GM12878 (cell line): Measurements from ENCODE around the gene HDHD3. TPM values are rescaled to one million over a fixed set of nuclear protein-coding genes. Genes with fewer than 3 reads are reported as not detected.

Experiments
- E4F1 ChIP-seq: fragments of 450-650 bp; IDR thresholded peaks from 2 replicates; pipeline ENCODE4 v1.6.1; 2018; ENCODE audit warnings: borderline replicate concordance, mild to moderate bottlenecking; ENCODE audit not compliant: partially characterized antibody
- ESRRA ChIP-seq: IDR thresholded peaks from 2 replicates; pipeline ENCODE4 v1.6.1; 2012; ENCODE audit warnings: mild to moderate bottlenecking, low read length, improper control_type of control experiment
- GATAD2B ChIP-seq: fragments of 450-650 bp; conservative IDR thresholded peaks from 2 replicates; pipeline ENCODE4 v1.6.1; 2017; ENCODE audit warnings: low read depth, mild to moderate bottlenecking, moderate library complexity
- MEF2B ChIP-seq: fragments of 450-650 bp; IDR thresholded peaks from 2 replicates; pipeline ENCODE4 v1.6.1; 2018; ENCODE audit warnings: mild to moderate bottlenecking, moderate library complexity; ENCODE audit not compliant: partially characterized antibody, poor library complexity, severe bottlenecking
- ZBTB33 ChIP-seq: fragments of 450-650 bp; IDR thresholded peaks from 2 replicates; pipeline ENCODE4 v1.6.1; 2017; ENCODE audit warnings: mild to moderate bottlenecking
- polyA plus RNA-seq, 11 experiments: library from polyadenylated mRNA; depleted of rRNA in 4 of 11; unstranded in 6 of 11; stranded (reverse) in 5 of 11; fragments of >200 nt; fragmentation: Nextera tagmentation in 4 of 11; fragmentation: Illumina TruSeq in 1 of 11; extraction: Ambion mirVana in 4 of 11; extraction: Trizol in 1 of 11; gene quantifications; 1 replicate in 1 of 11; 2 replicates in 10 of 11; pipeline versions ENCODE4 v1.2.1 to v1.2.3, GENCODE V29; 2011 to 2016; ENCODE audit warnings: inconsistent platforms in 2 of 11, missing spikeins in 2 of 11, low read depth in 1 of 11
- total RNA-seq, 4 experiments: library from RNA; depleted of rRNA in 3 of 4; stranded (reverse); fragments of >200 nt in 3 of 4; fragmentation: Illumina TruSeq in 1 of 4; extraction: Trizol in 1 of 4; gene quantifications; 2 replicates each; pipeline versions ENCODE4 v1.2.1 to v1.2.3, GENCODE V29; 2013 to 2021
- TF ChIP-seq, protein P1 (sequence below): IDR thresholded peaks from 2 replicates; pipeline ENCODE4 v1.6.1; 2012; ENCODE audit warnings: low read length, inconsistent platforms

HDHD3 gene
- total and polyA plus RNA-seq, 10 of the 15 experiments (the other 5 are each of a cell fraction or from before 2014, with no cell fraction given) = 1.3 to 29.4 (median 17.9) TPM

- TF ChIP-seq, protein P1, sequence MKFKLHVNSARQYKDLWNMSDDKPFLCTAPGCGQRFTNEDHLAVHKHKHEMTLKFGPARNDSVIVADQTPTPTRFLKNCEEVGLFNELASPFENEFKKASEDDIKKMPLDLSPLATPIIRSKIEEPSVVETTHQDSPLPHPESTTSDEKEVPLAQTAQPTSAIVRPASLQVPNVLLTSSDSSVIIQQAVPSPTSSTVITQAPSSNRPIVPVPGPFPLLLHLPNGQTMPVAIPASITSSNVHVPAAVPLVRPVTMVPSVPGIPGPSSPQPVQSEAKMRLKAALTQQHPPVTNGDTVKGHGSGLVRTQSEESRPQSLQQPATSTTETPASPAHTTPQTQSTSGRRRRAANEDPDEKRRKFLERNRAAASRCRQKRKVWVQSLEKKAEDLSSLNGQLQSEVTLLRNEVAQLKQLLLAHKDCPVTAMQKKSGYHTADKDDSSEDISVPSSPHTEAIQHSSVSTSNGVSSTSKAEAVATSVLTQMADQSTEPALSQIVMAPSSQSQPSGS = no peak
- TF ChIP-seq E4F1 (no peak), ESRRA (no peak), GATAD2B (no peak), ZBTB33 (no peak), MEF2B (no peak)
Observed at GRCh38 chr9:113361304-113362018, 15.3 kb downstream of the HDHD3 start (continued).
